GM12878 (cell line): ENCODE data around the gene KIF22. TPM values are rescaled to one million over a fixed set of nuclear protein-coding genes. Genes with fewer than 3 reads are reported as not detected.

Source experiments
- BCLAF1 ChIP-seq: fragments of 450-650 bp; IDR thresholded peaks from 2 replicates; pipeline ENCODE4 v1.6.1; 2017; ENCODE audit warnings: antibody characterized with exemption, mild to moderate bottlenecking, moderate library complexity
- EGR1 ChIP-seq, 2 experiments: IDR thresholded peaks; 1 replicate in 1 of 2; 2 replicates in 1 of 2; pipeline ENCODE4 v1.6.1; 2011 to 2012; ENCODE audit warnings: low read depth in 2 of 2, low read length in 2 of 2, borderline replicate concordance in 1 of 2, mild to moderate bottlenecking in 1 of 2, moderate library complexity in 1 of 2
- HCFC1 ChIP-seq: fragments of 150-350 bp; IDR thresholded peaks from 2 replicates; pipeline ENCODE4 v1.6.1; 2014; ENCODE audit warnings: low read length
- MXI1 ChIP-seq: fragments of 150-350 bp; IDR thresholded peaks from 2 replicates; pipeline ENCODE4 v1.6.1; 2011; ENCODE audit warnings: low read depth, mild to moderate bottlenecking, inconsistent platforms, low read length, improper control_type of control experiment
- NBN ChIP-seq: fragments of 450-650 bp; IDR thresholded peaks from 2 replicates; pipeline ENCODE4 v1.6.1; 2016
- NR2C2 ChIP-seq: IDR thresholded peaks from 2 replicates; pipeline ENCODE4 v1.6.1; 2011; ENCODE audit warnings: borderline replicate concordance, low read depth; ENCODE audit not compliant: control insufficient read depth, insufficient read length
- PAX8 ChIP-seq: fragments of 450-650 bp; IDR thresholded peaks from 2 replicates; pipeline ENCODE4 v1.6.1; 2017; ENCODE audit warnings: mild to moderate bottlenecking, moderate library complexity
- POLR2A ChIP-seq: IDR thresholded peaks from 2 replicates; pipeline ENCODE4 v1.6.1; 2011; ENCODE audit warnings: low read depth, mild to moderate bottlenecking, low read length
- RAD21 ChIP-seq: IDR thresholded peaks from 2 replicates; pipeline ENCODE4 v1.6.1; 2011; ENCODE audit warnings: mild to moderate bottlenecking, low read depth, low read length, moderate library complexity; ENCODE audit not compliant: insufficient read depth
- RCOR1 ChIP-seq: conservative IDR thresholded peaks from 2 replicates; pipeline ENCODE4 v1.6.1; 2012; ENCODE audit warnings: low read depth, low read length, improper control_type of control experiment
- RUNX3 ChIP-seq: IDR thresholded peaks from 2 replicates; pipeline ENCODE4 v1.6.1; 2012; ENCODE audit warnings: low read length, inconsistent platforms
- SMARCA5 ChIP-seq: fragments of 450-650 bp; IDR thresholded peaks from 2 replicates; pipeline ENCODE4 v1.6.1; 2017; ENCODE audit warnings: mild to moderate bottlenecking
- TCF3 ChIP-seq: IDR thresholded peaks from 2 replicates; pipeline ENCODE4 v1.6.1; 2012; ENCODE audit warnings: low read depth, mild to moderate bottlenecking, low read length, borderline replicate concordance; ENCODE audit not compliant: insufficient read depth
- YBX1 ChIP-seq: fragments of 450-650 bp; IDR thresholded peaks from 2 replicates; pipeline ENCODE4 v1.6.1; 2016; ENCODE audit warnings: antibody characterized with exemption
- YY1 ChIP-seq: IDR thresholded peaks from 2 replicates; pipeline ENCODE4 v1.6.1; 2011; ENCODE audit warnings: low read depth, mild to moderate bottlenecking, low read length
- ZBTB40 ChIP-seq: fragments of 450-650 bp; IDR thresholded peaks from 2 replicates; pipeline ENCODE4 v1.6.1; 2016; ENCODE audit warnings: mild to moderate bottlenecking, moderate library complexity, borderline replicate concordance
- ZNF384 ChIP-seq: IDR thresholded peaks from 2 replicates; pipeline ENCODE4 v1.6.1; 2012; ENCODE audit warnings: low read depth, mild to moderate bottlenecking, low read length, improper control_type of control experiment, borderline replicate concordance
- ZNF687 ChIP-seq: fragments of 450-650 bp; IDR thresholded peaks from 2 replicates; pipeline ENCODE4 v1.6.1; 2017; ENCODE audit warnings: mild to moderate bottlenecking, moderate library complexity
- ZZZ3 ChIP-seq: IDR thresholded peaks from 2 replicates; pipeline ENCODE4 v1.6.1; 2011; ENCODE audit warnings: low read depth; ENCODE audit not compliant: control insufficient read depth, insufficient read length
- polyA plus RNA-seq, 11 experiments: library from polyadenylated mRNA; depleted of rRNA in 4 of 11; unstranded in 6 of 11; stranded (reverse) in 5 of 11; fragments of >200 nt; fragmentation: Nextera tagmentation in 4 of 11; fragmentation: Illumina TruSeq in 1 of 11; extraction: Ambion mirVana in 4 of 11; extraction: Trizol in 1 of 11; gene quantifications; 1 replicate in 1 of 11; 2 replicates in 10 of 11; pipeline versions ENCODE4 v1.2.1 to v1.2.3, GENCODE V29; 2011 to 2016; ENCODE audit warnings: inconsistent platforms in 2 of 11, missing spikeins in 2 of 11, low read depth in 1 of 11
- total RNA-seq, 4 experiments: library from RNA; depleted of rRNA in 3 of 4; stranded (reverse); fragments of >200 nt in 3 of 4; fragmentation: Illumina TruSeq in 1 of 4; extraction: Trizol in 1 of 4; gene quantifications; 2 replicates each; pipeline versions ENCODE4 v1.2.1 to v1.2.3, GENCODE V29; 2013 to 2021

KIF22 gene
- total and polyA plus RNA-seq, 10 of the 15 experiments (the other 5 are each of a cell fraction or from before 2014, with no cell fraction given): 7.6 to 158 (median 132) TPM

- TF ChIP-seq RAD21 (peak; percentile 61), NBN (peak; percentile 89; the same call in 1 of the 2 replicates), MXI1 (peak; percentile 84), NR2C2 (no peak), TCF3 (0 out of 2 replicates have a peak, but pooled peaks have one; percentile 51), HCFC1 (peak; percentile 76), ZBTB40 (peak; percentile 98), ZNF384 (peak; percentile 41; the same call in 1 of the 2 replicates), SMARCA5 (peak; percentile 84), ZZZ3 (no peak), RUNX3 (0 out of 2 replicates have a peak, but pooled peaks have one; percentile 6), YY1 (peak; percentile 98), BCLAF1 (no peak), YBX1 (no peak), ZNF687 (peak; percentile 32; the same call in 1 of the 2 replicates), POLR2A (peak; percentile 97), PAX8 (no peak), RCOR1 (0 out of 2 replicates have a peak, but pooled peaks have one; percentile 49), EGR1 (IDR thresholded peaks at IDR 0.05; ENCODE audit: borderline replicate concordance in 1 of 2, low read depth in 2 of 2, low read length in 2 of 2) (peak in 1 of 2 experiments; percentile 82; a peak in 2 of 3 replicates)
Observed at GRCh38 chr16:29790183-29790948, at the start of gene KIF22 (continued).
